ENCODE data around the gene IRF9. TPM values are rescaled to one million over a fixed set of nuclear protein-coding genes. Genes with fewer than 3 reads are reported as not detected.

Gene IRF9
- total RNA-seq, 1 experiment from 2014 or later = 15.6 TPM

DNA sequence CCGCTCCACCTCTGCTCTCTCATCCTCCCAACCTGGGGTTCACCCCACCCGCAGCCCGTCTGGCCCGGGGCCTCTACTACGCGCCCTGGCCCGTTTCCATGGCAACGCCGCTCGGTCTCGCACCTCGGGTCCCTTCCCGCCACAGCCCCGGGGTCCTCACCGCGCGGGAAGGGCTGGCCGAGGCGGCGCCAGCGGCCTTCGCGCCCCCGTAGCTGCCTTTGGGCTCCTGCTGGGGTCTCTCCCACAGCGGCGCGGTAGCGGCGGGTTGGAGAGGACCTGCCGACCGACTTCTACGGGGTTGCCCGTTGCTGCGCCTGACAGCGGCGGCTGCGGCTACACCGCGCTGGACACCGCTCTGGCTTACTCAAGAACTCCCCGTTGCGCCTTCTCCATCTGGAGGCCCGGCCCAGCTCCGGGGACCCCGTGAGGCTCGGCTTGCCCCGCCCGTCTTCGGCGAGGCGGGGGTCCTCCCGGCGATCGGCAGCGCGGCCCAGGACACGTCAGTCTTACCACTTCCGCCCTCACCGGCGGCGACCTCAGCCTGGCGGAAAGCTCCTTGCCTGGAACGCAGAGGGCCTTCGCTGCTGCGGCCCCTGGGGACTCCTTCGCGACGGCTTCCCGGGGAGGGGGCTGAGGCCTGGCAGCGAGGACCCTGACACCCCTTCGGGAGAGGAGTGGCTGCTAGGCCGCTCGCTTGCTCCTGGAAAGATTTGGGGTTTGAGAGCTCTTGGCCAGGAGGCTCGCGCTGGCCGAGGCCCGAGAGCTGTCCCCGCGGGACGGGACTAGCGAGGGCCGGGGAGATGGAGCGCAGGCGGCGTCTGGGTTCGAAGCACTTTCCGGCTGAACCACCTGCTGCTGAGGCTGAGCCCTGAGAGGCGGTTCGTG is 34.4 kb downstream of the IRF9 start, which contains the start of gene TM9SF1 (continued):
- TF ChIP-seq PREB (CRISPR knock-in tag; IDR thresholded peaks at IDR 0.05; ENCODE audit: borderline replicate concordance) (peak; percentile 33; the same call in 1 of the 2 replicates), IRF1 (CRISPR knock-in tag; IDR thresholded peaks at IDR 0.05) (peak; percentile 87; the same call in 1 of the 2 replicates), ZNF281 (CRISPR knock-in tag; IDR thresholded peaks at IDR 0.05) (peak; percentile 79; the same call in 1 of the 2 replicates), IRF2 (CRISPR knock-in tag; IDR thresholded peaks at IDR 0.05; ENCODE audit: borderline replicate concordance, low read depth) (no peak), ETV6 (CRISPR knock-in tag; IDR thresholded peaks at IDR 0.05) (peak; percentile 93), CBFB (CRISPR knock-in tag; IDR thresholded peaks at IDR 0.05; ENCODE audit: low read depth) (peak; percentile 93), RELA (CRISPR knock-in tag; IDR thresholded peaks at IDR 0.05; ENCODE audit: borderline replicate concordance) (peak; percentile 70; the same call in 1 of the 2 replicates), ARID4B (CRISPR knock-in tag; IDR thresholded peaks at IDR 0.05; ENCODE audit: borderline replicate concordance) (peak; percentile 89; the same call in 1 of the 2 replicates), ZNF532 (CRISPR knock-in tag; IDR thresholded peaks at IDR 0.05; ENCODE audit: borderline replicate concordance) (no peak), KAT7 (CRISPR knock-in tag; IDR thresholded peaks at IDR 0.05; ENCODE audit: borderline replicate concordance) (no peak), ZNF317 (CRISPR knock-in tag; IDR thresholded peaks at IDR 0.05; ENCODE audit: borderline replicate concordance, low read depth) (0 out of 2 replicates have a peak, but pooled peaks have one; percentile 10), RORB (CRISPR knock-in tag; IDR thresholded peaks at IDR 0.05) (no peak), NR3C1 (CRISPR knock-in tag; conservative IDR thresholded peaks at IDR 0.05; ENCODE audit: low read depth) (no peak; the same call in 1 of the 2 replicates), ESRRA (CRISPR knock-in tag; IDR thresholded peaks at IDR 0.05; ENCODE audit: borderline replicate concordance) (peak; percentile 76; the same call in 1 of the 2 replicates), STAT6 (CRISPR knock-in tag; conservative IDR thresholded peaks at IDR 0.05; ENCODE audit: low read depth) (no peak)
- TF ChIP-seq, protein P1, sequence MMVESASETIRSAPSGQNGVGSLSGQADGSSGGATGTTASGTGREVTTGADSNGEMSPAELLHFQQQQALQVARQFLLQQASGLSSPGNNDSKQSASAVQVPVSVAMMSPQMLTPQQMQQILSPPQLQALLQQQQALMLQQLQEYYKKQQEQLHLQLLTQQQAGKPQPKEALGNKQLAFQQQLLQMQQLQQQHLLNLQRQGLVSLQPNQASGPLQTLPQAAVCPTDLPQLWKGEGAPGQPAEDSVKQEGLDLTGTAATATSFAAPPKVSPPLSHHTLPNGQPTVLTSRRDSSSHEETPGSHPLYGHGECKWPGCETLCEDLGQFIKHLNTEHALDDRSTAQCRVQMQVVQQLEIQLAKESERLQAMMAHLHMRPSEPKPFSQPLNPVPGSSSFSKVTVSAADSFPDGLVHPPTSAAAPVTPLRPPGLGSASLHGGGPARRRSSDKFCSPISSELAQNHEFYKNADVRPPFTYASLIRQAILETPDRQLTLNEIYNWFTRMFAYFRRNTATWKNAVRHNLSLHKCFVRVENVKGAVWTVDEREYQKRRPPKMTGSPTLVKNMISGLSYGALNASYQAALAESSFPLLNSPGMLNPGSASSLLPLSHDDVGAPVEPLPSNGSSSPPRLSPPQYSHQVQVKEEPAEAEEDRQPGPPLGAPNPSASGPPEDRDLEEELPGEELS (CRISPR knock-in tag; IDR thresholded peaks at IDR 0.05) = peak; percentile 84; the same call in 1 of the 2 replicates

All from WTC11 (cell line).